ENCODE data around the gene FMN1. TPM values are rescaled to one million over a fixed set of nuclear protein-coding genes. Genes with fewer than 3 reads are reported as not detected.

The FMN1 gene
- total RNA-seq, 1 donor from 2014 or later, result 7.8 TPM

DNA sequence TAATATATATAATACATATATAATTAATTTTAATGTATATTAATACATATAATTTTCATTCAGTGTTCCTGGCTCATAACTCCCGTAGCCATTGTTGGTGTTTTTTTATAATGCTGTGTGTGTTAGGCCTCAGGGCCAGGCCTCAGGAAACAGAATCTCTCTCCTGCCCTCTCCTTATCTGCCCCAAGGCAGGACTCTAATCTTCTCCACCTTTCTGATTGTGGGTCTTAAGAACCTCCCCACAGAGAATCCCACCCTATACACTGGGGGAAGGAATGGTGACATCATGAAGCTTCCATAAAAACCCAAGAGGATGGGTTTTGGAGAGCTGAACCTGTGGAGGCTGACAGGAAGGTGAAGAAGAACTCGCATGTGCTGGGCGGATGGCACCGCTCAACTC is 4.0 kb upstream of the FMN1 start:
- DNase-seq (ENCODE audit: low read depth), result no peak

DNA sequence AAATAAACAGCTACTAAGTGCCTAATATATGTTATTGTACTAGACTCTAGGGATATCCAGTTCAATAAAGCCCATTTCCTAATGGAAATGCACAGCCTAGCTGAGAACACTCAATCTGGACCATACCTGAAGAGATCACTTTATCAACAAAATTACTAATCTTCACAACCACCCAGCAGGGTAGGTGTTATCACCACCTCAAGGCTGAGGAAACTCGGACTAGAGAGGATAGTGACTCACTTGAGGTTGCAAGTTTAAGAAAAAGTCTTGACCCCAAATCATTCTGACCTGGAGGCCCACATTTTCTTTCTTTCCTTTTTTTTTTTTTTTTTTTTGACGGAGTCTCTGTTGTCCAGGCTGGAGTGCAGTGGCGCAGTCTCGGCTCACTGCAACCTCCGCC is 3.1 kb upstream of the FMN1 start:
- DNase-seq (ENCODE audit: low read depth), result no peak

DNA sequence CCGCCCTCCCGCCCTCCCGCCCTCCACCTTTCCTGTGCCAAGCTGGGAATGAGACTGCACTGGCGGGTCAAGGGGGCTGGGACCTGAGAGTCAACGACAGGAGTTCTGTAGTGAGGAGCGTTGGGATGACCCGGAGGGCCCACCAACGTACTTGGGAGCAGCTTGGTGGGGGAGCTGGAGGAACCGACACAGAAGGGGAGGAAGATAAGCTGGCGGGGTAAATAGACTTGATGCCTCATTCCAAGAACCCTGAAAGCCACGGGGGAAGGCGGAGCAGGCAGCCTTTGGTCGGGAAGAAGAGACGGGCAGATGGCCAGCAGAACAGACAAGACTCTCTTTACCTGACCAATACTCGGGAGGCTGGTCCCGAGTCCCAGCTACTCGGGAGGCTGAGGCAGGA is 277 bp downstream of the FMN1 start:
- DNase-seq (ENCODE audit: low read depth), result no peak

DNA sequence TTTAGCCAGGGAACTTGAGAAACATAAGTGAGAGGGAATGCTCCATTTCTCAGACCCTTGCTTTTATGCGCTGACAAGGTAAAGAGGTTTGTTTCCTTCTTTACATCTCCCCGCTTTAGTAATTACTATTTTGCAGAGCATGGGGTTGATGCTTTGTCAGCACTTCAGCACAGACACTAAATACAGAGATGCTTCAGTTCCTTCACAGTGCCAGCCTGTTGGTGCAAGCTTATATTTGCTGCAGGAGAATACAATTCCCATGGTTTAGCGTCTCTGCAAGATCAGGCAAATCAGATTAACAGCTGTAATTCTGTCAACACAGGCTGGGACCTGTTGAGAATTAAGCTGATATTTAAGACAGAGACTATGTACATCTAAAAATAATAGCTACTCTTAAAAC is 2.9 kb downstream of the FMN1 start:
- DNase-seq (ENCODE audit: low read depth), result no peak

DNA sequence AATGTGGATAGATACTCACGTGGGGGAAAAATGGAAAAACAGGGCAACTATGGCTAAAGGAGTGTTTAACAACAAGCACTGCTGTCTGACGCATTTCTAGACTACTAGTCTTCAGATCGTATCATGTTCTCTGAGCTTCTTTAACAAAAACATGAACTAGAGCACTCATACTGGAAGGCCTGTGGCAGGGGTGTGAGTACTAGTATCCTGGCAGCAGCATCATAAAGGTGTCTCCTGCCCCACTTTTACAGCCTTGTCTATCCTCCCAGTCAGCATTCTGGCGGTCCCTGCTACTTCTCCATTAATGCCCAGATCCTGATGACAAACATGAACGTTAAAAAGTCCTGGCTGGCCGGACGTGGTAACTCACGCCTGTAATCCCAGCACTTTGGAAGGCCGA is 4.0 kb downstream of the FMN1 start:
- no peak for DNase-seq (ENCODE audit: low read depth)

DNA sequence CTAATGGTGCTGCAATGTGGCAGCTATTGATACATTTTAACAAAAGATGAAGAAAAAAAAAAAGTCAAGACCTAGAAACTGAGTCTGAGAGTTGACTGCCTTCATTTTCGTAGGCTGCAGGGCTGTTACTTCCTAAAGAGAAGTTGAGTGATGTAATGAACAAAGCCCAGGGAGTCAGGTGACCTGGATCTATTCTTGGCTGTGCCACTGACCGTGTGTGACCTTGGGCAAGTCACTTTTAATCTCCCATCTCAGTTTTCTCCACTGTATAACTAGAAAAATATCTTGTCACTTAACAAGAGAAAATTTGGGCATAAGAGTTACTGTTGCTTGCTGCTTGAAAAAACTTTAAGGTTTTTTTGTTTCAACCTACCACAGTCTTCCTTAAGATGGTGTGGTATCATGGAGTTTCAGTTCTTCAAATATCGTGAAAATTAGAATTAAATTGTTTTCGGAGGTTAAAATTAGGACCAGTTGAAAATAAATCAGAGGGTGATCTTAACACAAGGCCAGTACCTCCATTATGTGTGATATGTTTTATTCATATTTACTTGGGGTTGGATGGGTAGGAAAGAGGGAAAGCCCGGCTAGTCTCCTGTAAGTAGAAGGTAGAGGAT is 5.8 kb downstream of the FMN1 start:
- no peak for DNase-seq (ENCODE audit: low read depth)

DNA sequence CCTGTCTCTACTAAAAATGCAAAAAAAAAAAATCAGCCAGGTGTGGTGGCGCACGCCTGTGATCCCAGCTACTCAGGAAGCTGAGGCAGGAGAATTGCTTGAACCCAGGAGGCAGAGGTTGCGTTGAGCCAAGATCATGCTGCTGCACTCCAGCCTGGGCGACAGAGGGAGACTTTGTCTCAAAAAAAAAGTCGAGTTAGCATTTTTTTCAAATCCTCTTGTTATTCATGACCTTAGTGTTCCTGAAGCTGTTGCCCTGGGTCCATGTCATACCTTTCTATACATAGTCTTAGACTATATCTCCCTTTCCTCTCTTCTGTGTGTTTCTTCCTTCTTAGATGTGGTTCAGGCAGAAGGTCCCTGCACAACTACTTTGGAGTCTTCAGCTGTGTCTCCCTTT is 6.4 kb downstream of the FMN1 start:
- DNase-seq (ENCODE audit: low read depth), result no peak

DNA sequence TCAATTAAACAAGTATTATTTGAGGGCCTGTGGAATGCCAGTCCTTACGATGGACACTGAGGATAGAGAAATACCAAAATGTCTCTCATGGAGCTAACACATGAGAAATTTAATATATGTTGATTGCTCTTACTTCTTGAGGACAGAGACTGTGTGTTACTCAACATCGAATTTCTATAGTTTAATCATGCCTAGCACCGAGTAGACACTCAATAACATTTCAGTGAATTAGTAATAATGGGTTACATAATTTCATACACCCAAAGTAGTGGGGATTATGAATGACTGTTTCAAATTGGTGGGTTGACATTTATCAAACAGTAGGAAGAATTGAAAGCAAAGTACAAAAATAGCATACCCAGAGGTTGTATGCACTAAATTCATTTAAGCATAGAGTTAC is 11.2 kb downstream of the FMN1 start:
- DNase-seq (ENCODE audit: low read depth), result no peak

DNA sequence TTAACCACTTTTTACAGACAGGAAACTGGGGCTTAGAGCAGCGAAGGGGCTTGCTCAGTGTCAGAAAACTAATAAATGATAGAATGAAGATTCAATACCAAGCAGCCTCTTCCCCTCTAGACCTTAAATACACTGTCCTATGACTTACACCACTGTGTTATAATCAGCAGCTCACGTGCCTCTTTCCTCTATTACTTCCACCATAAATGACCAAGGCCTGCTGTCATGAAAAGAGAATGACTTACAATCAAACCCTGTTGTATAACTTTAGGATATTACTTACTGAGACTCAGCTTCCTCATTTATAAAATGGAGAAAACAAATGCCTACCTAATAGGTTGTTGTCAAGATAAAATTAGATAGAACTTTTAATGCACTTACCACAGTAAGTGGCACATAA is 11.6 kb downstream of the FMN1 start:
- no peak for DNase-seq (ENCODE audit: low read depth)

DNA sequence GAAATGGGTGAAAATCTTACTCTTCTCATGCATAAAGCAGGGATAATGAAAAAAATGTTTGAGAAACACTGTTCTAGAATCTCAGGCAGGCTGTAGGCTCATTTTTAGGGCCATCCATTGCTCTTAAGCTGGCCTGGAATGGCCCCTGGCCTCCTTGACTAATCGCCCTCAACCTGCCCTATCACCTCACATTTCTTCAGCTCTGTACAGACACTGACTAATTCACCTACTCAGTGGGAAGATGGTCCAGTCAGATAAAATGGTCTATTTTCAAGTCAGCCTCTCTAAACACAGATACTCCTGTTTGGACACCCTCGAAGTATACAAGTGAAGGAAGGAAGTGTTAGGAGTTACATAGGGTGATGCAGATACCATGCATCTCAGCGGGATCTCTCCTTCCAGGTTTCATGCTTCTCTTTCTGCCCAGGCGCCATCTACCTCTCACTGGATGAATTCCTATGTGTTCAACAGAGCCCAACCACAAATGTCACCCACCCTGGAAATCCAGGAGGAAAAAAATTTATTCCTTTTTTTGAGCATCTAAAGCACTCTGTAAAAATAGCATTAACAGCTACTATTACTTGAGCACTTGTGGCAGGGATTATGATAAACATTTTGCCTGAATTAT is 12.1 kb downstream of the FMN1 start:
- no peak for DNase-seq (ENCODE audit: low read depth)

DNA sequence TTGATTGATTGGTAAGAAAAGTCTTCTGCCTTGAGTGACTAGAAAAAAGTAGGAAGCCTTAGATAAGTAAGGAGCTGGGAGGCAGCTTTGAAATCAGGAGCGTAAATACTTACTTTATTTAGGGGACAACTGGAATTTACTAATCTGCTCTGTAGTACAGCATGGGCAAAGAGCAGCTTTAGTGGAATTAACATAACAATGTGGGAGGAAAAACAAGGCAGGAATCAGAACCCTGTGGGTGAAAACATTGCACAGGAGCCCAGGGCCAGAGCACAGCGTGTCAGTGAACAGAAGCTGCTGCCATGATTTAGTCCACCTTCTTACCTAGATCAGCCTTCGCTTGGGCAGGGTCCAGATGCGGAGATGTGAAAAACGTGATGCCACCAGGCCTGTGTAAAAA is 14.6 kb downstream of the FMN1 start:
- no peak for DNase-seq (ENCODE audit: low read depth)

DNA sequence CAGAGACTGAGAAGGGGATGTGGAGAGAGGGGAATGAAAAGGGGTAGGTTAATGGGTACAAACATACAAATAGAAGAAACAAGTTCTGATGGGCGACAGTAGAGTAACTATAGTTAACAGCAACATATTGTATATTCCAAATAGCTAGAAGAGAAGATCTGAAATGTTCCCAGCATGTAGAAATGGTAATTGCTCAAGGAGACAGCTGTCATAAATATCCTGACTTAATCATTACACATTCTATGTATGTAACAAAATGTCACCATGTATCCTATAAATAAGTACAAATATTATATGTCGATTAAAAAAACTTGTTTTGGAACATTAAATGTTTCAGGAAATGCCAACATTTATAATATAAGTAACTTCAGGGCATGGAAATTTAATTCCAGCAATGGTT is 23.3 kb downstream of the FMN1 start:
- no peak for DNase-seq (ENCODE audit: low read depth)

DNA sequence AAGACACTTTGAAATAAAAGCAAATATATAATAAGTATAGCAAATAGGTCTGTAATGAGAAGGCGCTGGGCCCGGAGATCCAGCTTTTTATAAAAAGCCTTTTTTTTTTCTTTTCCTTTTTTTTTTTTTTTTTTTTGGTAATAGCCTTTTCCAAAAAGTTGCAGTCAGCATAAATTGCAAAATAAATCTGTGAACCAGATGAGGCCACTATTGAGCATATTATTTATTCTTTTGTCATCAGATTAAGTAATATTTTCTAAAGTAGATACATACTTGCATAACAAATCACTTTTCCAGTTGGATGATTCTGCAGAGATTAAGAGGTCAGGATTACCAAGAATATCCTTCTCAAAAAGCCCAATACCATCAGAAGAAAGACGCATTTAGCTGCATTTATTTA is 24.9 kb downstream of the FMN1 start:
- no peak for DNase-seq (ENCODE audit: low read depth)

DNA sequence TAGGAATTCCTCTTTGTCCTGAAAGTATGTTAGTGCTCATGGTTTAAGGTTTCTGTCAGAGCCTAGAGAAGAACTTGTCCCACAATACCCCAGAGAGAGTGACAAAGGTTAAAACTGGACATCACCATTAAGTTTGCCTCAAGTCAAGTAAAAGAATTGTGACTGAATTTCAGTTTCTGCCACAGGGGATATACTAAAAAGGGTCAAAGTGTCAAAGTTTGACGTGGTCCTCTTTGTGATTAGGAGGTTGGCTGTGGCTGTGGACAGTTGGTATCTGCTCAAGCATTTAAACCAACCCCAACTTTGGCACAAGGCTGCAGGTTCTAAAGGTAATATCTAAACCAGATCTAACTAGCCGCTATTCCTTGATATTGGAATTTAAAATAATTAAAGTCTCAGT is 26.1 kb downstream of the FMN1 start:
- DNase-seq (ENCODE audit: low read depth), result no peak

DNA sequence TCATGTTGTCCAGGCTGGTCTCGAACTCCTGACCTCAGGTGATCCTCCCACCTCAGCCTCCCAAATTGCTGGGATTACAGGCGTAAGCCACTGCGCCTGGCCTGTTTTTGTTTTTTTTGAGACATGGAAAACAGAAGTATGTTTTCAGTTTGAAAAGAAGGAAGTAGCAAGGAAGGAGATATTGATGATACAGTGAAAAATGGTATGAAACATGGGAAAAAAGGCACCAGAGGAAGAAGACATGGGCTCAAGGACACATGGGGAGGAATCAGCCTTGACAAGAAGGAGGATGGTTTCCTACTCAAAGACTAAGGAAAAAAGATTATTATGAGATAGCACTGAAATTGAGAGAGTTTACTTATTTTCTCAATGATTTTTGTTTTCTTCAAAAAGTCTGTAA is 30.7 kb downstream of the FMN1 start:
- no peak for DNase-seq (ENCODE audit: low read depth)

DNA sequence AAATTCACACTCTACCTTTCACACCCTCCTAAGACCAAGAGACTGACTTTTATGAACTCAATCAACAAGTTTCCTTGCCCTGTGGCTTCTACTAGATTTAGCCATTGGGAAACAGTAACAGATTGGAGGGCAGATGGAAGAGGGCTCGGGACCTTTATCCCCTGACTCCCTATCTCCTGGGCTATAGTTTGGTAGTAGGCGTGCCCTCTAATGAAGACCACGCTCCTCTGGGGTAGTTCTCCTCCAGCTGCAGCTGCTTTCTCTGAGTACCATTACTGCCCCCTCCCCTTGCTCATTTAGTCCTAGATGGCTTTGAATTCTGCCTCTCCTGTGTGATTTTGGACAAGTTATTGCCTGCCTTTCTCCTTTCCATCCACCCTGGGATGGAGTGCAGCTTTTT is 33.3 kb downstream of the FMN1 start:
- DNase-seq (ENCODE audit: low read depth), result no peak

DNA sequence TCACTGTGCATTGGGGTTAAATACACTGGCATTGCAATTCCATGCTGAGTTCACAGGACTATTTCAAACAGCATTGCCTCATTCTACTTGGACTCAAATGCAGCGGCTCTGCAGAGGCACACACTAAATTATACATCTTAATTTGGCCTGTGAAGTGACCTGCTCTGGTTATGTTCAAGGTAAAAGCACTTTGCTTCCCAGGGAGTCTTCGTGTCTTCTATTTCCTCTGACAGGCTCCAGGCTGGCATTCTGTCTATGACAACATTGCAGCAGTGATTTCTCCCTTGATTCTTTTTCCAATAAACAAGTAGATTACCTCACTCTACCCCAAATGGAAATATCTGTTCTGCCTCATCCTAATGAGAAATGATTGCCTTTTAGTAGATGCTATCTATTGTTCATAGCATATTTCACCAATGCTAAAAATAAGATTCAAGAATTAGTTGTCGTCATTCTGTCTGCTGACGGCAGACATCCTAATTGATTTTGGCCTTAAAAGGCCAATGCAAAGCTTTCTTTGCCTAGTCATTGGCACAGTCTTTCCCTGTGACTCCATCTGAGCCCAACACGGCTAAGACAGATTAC is 33.8 kb downstream of the FMN1 start:
- no peak for DNase-seq (ENCODE audit: low read depth)

DNA sequence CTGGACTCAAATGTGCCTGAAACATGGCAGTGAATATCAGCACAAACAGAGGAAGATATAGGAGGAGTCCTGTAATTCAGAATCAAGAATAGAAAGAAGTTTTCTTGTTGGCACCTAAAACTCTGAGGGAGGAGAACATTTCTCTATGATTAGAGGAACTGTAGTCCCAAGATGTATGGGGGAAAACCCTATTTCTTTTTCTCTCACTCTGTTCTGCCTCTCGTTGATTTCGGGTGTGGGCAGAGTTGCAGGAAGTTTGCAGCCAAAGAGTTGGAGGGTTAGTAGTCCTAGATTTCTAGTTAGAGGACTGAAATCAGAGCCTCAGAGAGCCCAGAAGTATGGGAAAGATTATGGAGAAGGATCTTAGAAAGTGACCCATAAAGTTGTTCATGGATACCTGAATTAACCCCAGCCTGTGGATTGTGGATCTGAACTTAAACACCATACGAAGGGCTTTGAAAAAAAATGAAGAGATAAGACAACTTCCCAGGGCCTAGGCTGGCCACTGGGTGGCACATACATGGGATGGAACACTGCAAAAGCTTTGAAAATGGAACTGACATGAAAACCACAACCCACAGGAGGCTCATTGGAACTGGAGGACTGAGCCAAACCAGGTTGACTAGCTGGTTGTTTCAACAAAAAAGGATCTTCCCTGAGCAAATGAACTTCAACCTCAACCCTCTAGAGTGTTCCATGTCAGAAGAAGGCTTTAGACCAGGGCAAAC is 34.6 kb downstream of the FMN1 start:
- DNase-seq (ENCODE audit: low read depth), result peak; percentile 35

DNA sequence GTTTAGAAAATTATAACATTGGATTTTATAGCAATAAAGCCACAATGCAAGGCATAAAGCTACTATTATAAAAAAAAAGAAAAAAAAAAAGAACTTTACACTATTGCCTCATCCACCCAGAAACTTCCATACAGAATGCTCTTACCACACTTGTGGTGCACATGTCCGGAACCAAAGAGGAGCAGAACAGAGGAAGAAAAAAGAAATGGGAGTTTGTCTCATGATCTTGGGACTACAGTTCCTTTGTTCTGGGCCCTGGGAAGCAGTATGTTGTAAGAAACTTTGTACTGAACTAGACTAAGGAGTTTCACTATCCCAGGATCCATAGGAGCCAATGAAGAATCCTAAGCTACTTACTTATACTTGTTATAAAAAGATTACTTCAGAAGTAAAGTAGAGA is 36.1 kb downstream of the FMN1 start:
- DNase-seq (ENCODE audit: low read depth), result peak; percentile 85

DNA sequence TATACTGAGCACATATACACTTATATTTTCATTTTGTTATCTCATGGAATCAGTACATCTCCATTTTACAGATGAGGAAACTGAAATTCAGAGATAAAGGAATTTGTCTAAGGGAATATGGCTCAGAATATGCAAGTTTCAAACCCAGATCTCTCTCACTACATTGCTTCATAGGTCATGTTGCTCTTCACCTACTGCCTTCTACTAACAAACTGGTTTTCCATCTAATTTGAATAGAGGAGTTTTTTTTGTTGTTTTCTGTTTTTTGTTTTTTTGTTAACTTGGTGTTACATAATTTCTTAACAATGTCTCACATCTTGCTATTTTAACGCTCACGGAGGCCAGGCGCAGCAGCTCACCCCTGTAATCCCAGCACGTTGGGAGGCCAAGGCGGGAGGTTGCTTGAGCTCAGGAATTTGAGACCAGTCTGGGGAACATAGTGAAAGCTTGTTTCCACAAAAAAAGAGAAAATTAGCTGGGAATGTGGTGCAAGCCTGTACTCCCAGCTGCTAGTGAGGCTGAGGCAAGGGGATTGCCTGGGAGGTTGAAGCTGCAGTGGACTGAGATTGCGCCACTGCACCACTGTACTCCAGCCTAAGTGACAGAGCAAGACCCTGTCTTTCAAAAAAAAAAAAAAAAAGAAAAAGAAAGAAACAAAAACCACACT is 37.0 kb downstream of the FMN1 start:
- DNase-seq (ENCODE audit: low read depth), result peak; percentile 57

DNA sequence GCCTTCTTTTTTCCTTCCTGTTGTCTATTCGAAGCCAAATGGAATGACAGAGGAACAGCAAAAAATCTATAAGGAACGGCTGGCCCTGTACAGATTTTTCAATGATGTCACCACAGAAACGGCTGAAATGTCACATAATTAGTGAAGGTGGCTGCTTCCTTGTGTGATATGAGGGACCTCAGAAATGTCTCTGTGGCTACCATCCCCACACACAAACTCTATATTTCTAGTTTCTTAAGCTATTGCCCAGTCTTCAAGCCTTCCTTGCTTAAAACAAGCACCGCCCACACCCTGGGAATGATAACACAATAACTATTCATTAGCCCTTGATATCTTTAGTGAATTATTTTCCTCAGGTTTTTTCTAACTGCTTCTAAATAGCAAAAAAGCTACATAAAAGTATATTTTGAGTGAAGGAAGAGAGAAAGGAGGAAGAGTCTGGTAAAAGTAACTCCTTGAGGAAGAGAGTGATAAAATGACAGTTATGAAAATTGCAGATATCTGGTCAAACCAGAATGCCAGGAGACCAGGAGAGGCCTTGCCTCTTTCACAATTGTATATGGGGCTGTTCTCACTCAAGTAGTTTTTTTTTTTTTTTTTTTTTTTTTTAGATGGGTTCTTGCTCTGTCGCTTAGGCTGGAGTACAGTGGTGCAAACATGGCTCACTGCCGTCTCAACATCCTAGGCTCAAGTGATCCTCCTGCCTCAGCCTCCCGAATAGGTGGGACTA is 38.7 kb downstream of the FMN1 start:
- no peak for DNase-seq (ENCODE audit: low read depth)

All from renal cortical epithelial cell (primary cell).